Epithelial cell of prostate (primary cell): ENCODE results near the gene RNF6.
"Not testable (repeated sequence)": the region's sequence is repeated elsewhere in the genome, so short reads cannot be mapped to it uniquely, and the experiment has no call there.

Source experiments
- DNase-seq: peaks from one replicate; pipeline ENCODE4 v3.0.0-alpha.2; 2011; ENCODE audit warnings: low read depth, low spot score
- H3K27ac ChIP-seq: fragments of 450-650 bp; 2 replicates; pipeline ENCODE4 v1.5.1; 2017; ENCODE audit warnings: mild to moderate bottlenecking

RNF6 gene

DNA sequence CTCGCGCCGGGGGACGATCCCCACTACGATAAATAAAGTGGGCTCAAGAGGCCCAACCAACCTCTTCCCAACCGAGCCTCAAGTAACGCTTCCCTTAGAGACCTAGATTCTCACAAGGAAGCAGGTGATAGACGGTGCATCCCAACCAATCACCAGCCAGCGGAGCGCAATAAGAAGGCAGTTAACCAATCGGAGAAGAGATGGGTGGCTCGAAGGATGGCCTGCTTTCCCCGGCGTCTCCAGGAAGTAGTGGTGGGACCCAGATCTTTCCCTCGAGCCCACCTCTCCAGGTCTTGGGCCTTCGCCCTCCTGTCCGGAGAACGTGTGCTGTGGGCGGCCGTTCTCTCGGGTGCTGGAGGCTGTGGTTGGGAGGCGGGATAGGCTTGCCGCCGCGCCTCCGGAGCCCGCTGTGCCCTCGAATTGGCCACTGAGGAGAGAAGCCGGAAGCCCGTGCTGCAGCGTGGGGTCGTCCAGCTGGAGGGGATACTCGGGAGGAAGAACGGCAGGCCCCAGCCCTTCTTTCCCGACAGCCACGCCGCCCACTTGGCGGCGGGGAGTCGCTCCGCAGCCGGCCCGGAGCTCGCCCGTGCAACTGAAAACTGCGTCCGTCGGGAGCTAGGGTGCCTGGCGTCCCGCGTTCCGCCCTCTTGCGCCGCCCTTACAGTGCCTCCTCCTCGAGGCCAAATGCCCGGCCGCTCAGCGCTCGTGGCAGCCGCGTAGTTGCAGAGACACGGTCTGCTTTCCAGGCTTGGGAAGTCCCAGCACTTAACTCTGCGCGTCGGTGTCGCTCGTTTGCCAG is at the start of gene RNF6:
Gene RNF6 (minus strand): TSS at position 594 of the 799 bp plus-strand sequence. CDS start 2,665 bp downstream, outside the sequence.
- H3K27ac ChIP-seq, result peak within 1 kb of the TSS; percentile 95
- DNase-seq, result peak; percentile 95

DNA sequence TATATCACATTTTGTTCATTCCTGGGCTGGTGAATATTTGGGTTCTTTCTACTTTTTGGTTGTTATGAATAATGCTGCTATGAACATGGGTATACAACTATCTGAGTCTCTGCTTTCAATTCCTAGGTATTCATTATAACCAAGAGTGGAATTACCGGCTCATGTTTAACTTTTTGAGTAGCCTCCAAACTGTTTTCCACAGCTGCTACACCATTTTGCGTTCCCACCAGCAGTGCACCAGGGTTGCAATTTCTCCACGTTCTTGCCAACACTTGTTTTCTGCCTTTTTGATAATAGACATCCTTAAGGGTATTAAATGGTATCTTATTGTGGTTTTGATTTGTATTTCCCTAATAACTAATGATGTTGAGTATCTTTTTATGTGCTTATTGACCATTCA is 48.6 kb upstream of the RNF6 start:
- H3K27ac ChIP-seq, result no peak overlapping the region
- no peak for DNase-seq

- no peak overlapping the region for H3K27ac ChIP-seq
- DNase-seq, result no peak
Observed at GRCh38 chr13:26266311-26266710, 44.2 kb upstream of the RNF6 start.

DNA sequence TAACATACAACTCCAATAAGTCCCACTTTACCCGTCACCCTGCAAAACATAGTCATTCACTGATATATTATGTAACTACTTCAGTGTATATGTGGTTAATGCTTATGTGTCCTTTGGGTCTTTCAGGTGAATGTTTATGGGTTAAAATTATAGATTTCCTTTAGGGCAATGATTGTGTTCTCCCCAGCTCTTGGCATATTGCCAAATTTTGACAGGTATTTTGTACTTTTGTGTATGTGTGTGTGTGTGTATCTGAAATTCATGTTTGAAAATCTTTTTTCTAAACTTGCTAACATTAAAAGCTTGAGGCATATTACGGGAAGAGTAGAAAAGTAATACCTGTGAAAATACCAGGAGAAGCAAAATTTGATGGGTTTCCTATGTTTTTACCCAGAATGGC is 40.0 kb upstream of the RNF6 start:
- no peak for DNase-seq
- H3K27ac ChIP-seq, result no peak overlapping the region

DNA sequence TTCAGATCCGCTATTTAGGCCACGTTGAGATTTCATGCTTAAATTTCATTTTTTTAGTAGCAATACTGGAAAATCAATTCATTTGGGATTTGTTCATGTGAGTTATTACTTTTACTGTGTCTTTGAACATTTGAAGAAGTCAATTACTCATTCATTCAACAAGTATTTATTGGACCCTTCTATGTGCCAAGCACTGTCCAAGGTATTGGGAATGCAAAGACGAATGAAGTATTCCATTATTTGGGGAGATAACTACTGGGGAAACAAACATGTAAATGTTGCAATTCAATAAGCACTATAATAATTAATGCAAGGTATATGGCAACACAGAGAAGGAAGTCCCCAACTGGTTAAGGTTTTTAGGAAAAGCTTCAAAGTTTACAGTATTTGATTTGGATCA is 37.5 kb upstream of the RNF6 start:
- no peak for DNase-seq
- H3K27ac ChIP-seq, result no peak overlapping the region

GRCh38 chr13:26257049-26257448 is 34.9 kb upstream of the RNF6 start:
- no peak overlapping the region for H3K27ac ChIP-seq
- DNase-seq, result no peak

- H3K27ac ChIP-seq, result no peak overlapping the region
- no peak for DNase-seq
Observed at GRCh38 chr13:26255691-26256277, 33.7 kb upstream of the RNF6 start.

- H3K27ac ChIP-seq, result peak overlapping the region; percentile 82
- no peak for DNase-seq
Observed at GRCh38 chr13:26255115-26255514, 33.0 kb upstream of the RNF6 start.

DNA sequence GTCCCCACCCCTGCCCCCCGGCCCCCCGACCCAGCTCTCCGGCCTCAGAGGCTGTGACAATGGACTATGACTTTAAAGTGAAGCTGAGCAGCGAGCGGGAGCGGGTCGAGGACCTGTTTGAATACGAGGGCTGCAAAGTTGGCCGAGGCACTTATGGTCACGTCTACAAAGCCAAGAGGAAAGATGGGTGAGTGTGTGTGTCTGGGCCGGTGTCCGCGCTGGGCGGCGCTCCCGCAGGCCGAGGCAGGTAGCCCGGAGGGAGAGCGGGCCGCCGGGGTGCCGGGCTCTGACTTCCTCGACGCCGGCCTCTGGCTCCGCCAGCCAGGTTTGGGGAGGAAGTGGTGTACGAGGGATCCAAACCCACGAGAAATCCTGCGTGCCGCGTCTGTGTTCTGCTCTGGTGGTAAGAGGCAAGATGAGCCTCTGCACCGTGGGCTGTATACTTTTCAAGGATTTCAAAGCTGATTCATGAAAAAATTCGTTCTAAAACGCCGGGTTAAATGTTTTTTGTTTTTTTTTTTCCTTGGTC is 32.5 kb upstream of the RNF6 start:
- peak; percentile 6 for DNase-seq
- H3K27ac ChIP-seq, result peak overlapping the region; percentile 82

- DNase-seq, result peak; percentile 70
- H3K27ac ChIP-seq, result peak within 1 kb of the TSS; percentile 82
Observed at GRCh38 chr13:26253787-26254582, 31.9 kb upstream of the RNF6 start, which contains the start of gene CDK8. TSS of gene CDK8 (plus strand) at chr13:26254129. CDS start at chr13:26254642, 513 bp downstream.

DNA sequence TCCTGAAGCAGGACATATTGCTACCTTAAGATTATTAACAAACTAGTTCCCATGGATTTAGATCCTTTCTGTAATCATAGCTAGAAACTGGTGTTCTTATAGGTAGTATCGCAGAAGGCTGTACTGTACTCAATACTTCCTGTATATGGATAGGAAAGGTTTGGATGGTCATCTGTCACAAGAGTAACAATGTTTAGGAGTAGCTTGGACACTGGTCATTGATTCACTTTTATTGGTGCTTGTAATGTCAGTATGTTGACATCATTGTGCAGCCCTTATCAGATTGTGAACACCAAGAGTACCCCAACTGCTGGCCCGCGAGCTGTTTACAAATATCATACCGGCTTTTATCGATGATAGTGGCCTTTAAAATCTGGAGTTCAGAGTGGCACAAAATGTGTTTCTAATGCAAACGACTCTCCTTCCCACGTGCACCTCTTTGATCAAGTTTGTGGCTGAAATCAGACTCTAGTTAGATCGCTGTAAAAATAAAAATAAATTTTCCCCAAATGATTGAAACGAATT is 31.2 kb upstream of the RNF6 start:
- H3K27ac ChIP-seq, result peak overlapping the region; percentile 82
- no peak for DNase-seq

GRCh38 chr13:26252006-26252405 is 29.9 kb upstream of the RNF6 start:
- H3K27ac ChIP-seq, DNase-seq: not testable (repeated sequence)

DNA sequence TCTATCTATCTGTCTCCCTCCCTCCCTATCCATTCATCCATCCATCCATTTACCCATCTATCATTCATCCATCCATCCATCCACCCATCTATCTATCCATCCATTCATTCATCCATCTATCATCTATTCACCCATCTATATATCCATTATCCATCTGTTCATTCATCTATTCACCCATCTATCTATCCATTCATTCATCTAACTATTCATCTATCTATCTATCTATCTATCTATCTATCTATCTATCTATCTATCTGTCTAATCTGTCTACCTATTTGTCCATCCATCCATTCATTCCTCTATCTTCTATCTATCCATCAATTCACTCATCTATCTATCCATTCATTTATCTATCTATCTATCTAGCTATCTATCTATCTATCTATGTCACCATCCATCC is 27.4 kb upstream of the RNF6 start:
- no peak for DNase-seq
- H3K27ac ChIP-seq, result no peak overlapping the region

DNA sequence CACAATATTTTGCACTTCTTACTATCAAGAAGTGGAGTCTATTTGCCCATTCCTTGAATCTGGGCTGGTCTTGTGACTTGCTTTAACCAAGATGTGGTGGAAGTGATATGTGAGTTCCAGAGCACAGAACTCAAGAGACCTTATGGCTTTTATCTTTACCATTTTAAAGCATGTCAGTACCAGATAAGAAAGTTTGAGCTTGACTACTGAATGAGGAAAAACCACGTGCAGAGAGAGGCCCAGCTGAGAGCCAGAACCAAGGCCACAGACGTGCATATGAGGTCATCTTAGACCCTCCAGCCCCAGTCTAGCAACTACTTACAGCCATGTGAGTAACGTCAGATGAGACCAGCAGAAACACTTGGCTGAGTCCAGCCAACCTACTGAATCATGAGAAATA is 25.5 kb upstream of the RNF6 start:
- H3K27ac ChIP-seq, result no peak overlapping the region
- DNase-seq, result no peak

DNA sequence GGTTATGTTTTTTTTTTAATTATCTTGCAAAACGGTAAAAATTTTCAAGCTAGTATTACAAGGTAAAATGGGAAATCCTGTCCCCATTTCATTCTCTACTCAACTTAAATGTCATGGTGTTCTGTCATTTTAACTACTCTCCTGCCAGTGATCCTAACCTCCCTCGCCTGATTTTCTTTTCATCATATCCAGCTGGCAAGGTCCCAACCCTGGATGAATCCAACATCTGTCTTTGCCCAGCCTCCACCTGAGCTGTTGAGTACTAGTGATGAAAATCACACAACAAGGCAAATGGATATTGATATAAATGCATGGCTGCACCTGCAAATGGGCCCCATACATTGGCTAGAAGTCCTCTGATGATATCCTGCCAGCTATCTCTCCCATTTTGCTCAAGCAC is 24.9 kb upstream of the RNF6 start:
- DNase-seq, result no peak
- H3K27ac ChIP-seq, result no peak overlapping the region

DNA sequence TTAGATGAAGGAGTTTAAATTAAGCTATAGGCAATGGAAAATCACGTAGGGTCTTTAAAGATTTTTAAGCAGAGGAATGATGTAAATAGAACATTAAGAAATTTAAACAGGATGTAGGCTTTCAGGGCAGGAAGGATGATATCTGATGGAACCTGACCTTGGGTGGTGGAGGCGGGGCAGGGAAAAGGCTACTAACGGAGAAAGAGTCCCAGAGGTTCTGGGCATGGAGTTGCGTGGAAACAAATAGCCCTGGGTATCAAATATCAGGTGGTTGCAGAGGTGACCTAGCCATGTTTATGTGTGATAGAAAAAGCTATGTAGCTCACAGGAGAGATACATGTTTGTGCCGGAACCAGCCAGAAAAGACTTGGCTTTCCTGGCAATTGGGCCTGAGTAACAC is 24.0 kb upstream of the RNF6 start:
- no peak for DNase-seq
- H3K27ac ChIP-seq, result no peak overlapping the region

- DNase-seq, result no peak
Observed at GRCh38 chr13:26236296-26236695, 14.2 kb upstream of the RNF6 start.

GRCh38 chr13:26230703-26231102 is 8.6 kb upstream of the RNF6 start:
- DNase-seq, result no peak
- no peak overlapping the region for H3K27ac ChIP-seq

More at GRCh38 chr13:26236296-26236695, 14.2 kb upstream of the RNF6 start:
- no peak overlapping the region for H3K27ac ChIP-seq

DNA sequence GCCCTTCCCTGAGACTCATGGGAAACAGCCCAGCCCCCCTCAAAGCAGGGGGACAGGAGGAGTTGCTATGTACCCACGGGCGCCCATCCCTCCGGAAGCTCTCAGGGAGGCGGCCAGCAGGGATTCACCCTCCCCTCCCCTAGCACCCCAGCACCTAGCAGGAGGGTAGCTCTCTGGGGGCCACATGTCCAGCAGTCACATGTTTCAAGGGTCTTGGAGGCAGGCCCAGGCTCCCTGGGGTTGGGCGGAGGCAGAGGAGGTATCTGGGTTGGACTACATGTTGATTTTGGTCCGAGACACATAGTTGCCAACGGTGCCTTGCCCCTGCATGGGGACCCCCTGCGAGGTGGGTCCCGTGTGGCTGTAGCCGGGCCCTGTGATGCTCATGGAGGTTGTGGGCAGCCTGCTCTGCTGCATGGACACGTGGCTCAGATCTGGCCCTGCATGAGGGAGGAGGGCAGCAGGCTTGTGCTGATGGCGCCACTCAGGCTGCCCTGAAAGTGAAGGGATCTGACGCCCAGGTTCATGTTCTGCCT is 7.0 kb upstream of the RNF6 start:
- no peak for DNase-seq

DNA sequence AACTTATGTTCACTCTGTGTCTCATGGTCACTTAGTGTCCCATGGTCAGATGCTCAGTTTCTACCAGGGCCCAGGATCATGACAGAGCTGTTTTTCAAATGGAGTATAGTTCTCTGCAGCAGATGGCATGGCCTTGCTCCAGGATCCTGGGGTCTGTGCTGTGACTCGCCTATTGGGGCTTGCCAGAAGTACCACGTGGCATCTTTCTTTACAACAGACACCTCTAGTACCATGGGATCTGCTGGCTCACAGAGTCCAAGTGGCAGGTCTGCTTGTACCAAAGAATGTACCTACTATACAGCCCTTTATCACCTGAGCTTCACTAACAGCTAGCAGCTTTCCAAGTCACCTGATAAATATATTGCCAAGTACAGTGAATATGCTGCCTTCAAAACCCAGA is 6.0 kb upstream of the RNF6 start:
- DNase-seq, result no peak
- no peak overlapping the region for H3K27ac ChIP-seq

More for the DNA sequence above, 7.0 kb upstream of the RNF6 start:
- H3K27ac ChIP-seq, result no peak overlapping the region
